ENCODE measurements around the gene SSTR3. TPM values are rescaled to one million over a fixed set of nuclear protein-coding genes. Genes with fewer than 3 reads are reported as not detected.

SSTR3 gene
- polyA plus RNA-seq, 1 donor, result not detected

GRCh38 chr22:37229012-37229804 lies 16.9 kb upstream of the SSTR3 start:
- no peak for DNase-seq

- peak; percentile 40 for DNase-seq
These were observed 16.1 kb upstream of the SSTR3 start for GRCh38 chr22:37228106-37229011.

GRCh38 chr22:37226514-37226913 lies 14.2 kb upstream of the SSTR3 start:
- DNase-seq, result no peak

- DNase-seq, result no peak
These were observed 13.8 kb upstream of the SSTR3 start for GRCh38 chr22:37226087-37226486.

- DNase-seq, result no peak
These were observed 13.2 kb upstream of the SSTR3 start for GRCh38 chr22:37225481-37225880.

GRCh38 chr22:37224757-37225420 lies 12.6 kb upstream of the SSTR3 start:
- no peak for DNase-seq

- no peak for DNase-seq
These were observed 11.8 kb upstream of the SSTR3 start for GRCh38 chr22:37223965-37224551.

- DNase-seq, result no peak
These were observed 10.2 kb upstream of the SSTR3 start for GRCh38 chr22:37222440-37222971.

GRCh38 chr22:37221424-37222333 lies 9.4 kb upstream of the SSTR3 start:
- DNase-seq, result no peak

- no peak for DNase-seq
These were observed 8.3 kb upstream of the SSTR3 start for GRCh38 chr22:37220543-37220981.

GRCh38 chr22:37219533-37219932 lies 7.3 kb upstream of the SSTR3 start:
- no peak for DNase-seq

- no peak for DNase-seq
These were observed 6.6 kb upstream of the SSTR3 start for GRCh38 chr22:37218771-37219411.

GRCh38 chr22:37218399-37218770 lies 6.1 kb upstream of the SSTR3 start:
- DNase-seq, result no peak

GRCh38 chr22:37215890-37216289 lies 3.6 kb upstream of the SSTR3 start:
- no peak for DNase-seq

- no peak for DNase-seq
These were observed 2.4 kb upstream of the SSTR3 start for GRCh38 chr22:37214731-37215030.

- DNase-seq, result no peak
These were observed 1.9 kb upstream of the SSTR3 start for GRCh38 chr22:37213941-37214730.

- no peak for DNase-seq
These were observed 1.1 kb upstream of the SSTR3 start for GRCh38 chr22:37213218-37213855.

GRCh38 chr22:37211866-37212173 lies 457 bp downstream of the SSTR3 start:
- DNase-seq, result no peak

GRCh38 chr22:37211075-37211865 lies 1.0 kb downstream of the SSTR3 start:
- no peak for DNase-seq

All from hindlimb muscle (tissue), 1 donor.